ENCODE results near the gene AGTRAP.

The AGTRAP gene

GRCh38 chr1:11700601-11701467 is 35.1 kb upstream of the AGTRAP start:
- Histone ChIP-seq H3K9ac (ENCODE audit: low read length) (no peak overlapping the region), H3K9me3 (ENCODE audit: control insufficient read depth, low read depth, low read length) (no peaks in the 10 kb centered on the region), H3K36me3 (ENCODE audit: control insufficient read depth, low read depth, low read length) (no peaks in the 10 kb centered on the region), H3K4me1 (ENCODE audit: control insufficient read depth, low read depth, low read length) (peaks cover 29% of the 10 kb centered on the region), H3K4me3 (ENCODE audit: low read length) (no peak overlapping the region), H3K27me3 (ENCODE audit: control insufficient read depth, insufficient read depth, low read length) (no peaks in the 10 kb centered on the region), H3K27ac (ENCODE audit: low read length) (no peak overlapping the region)

- Histone ChIP-seq H3K9me3 (ENCODE audit: control insufficient read depth, low read depth, low read length) (no peaks in the 10 kb centered on the region), H3K36me3 (ENCODE audit: control insufficient read depth, low read depth, low read length) (no peaks in the 10 kb centered on the region), H3K4me1 (ENCODE audit: control insufficient read depth, low read depth, low read length) (peaks cover 30% of the 10 kb centered on the region), H3K27ac (ENCODE audit: low read length) (no peak overlapping the region), H3K4me3 (ENCODE audit: low read length) (no peak overlapping the region), H3K9ac (ENCODE audit: low read length) (no peak overlapping the region), H3K27me3 (ENCODE audit: control insufficient read depth, insufficient read depth, low read length) (no peaks in the 10 kb centered on the region)
These were observed 34.4 kb upstream of the AGTRAP start for GRCh38 chr1:11701551-11701961.

- no peaks in the 10 kb centered on the region for H3K27me3 ChIP-seq (ENCODE audit: control insufficient read depth, insufficient read depth, low read length)
- H3K9me3 ChIP-seq (ENCODE audit: control insufficient read depth, low read depth, low read length), result no peaks in the 10 kb centered on the region
- peaks cover 32% of the 10 kb centered on the region for H3K4me1 ChIP-seq (ENCODE audit: control insufficient read depth, low read depth, low read length)
- no peak overlapping the region for H3K27ac ChIP-seq (ENCODE audit: low read length)
- no peaks in the 10 kb centered on the region for H3K36me3 ChIP-seq (ENCODE audit: control insufficient read depth, low read depth, low read length)
- H3K9ac ChIP-seq (ENCODE audit: low read length), result no peak overlapping the region
- no peak overlapping the region for H3K4me3 ChIP-seq (ENCODE audit: low read length)
These were observed 33.7 kb upstream of the AGTRAP start for GRCh38 chr1:11701981-11702803.

- no peak overlapping the region for H3K27ac ChIP-seq (ENCODE audit: low read length)
- H3K36me3 ChIP-seq (ENCODE audit: control insufficient read depth, low read depth, low read length), result no peaks in the 10 kb centered on the region
- no peak overlapping the region for H3K4me3 ChIP-seq (ENCODE audit: low read length)
- H3K9me3 ChIP-seq (ENCODE audit: control insufficient read depth, low read depth, low read length), result no peaks in the 10 kb centered on the region
- H3K27me3 ChIP-seq (ENCODE audit: control insufficient read depth, insufficient read depth, low read length), result no peaks in the 10 kb centered on the region
- peaks cover 34% of the 10 kb centered on the region for H3K4me1 ChIP-seq (ENCODE audit: control insufficient read depth, low read depth, low read length)
- H3K9ac ChIP-seq (ENCODE audit: low read length), result no peak overlapping the region
These were observed 32.4 kb upstream of the AGTRAP start for GRCh38 chr1:11703357-11704193.

- no peak overlapping the region for H3K4me3 ChIP-seq (ENCODE audit: low read length)
- no peaks in the 10 kb centered on the region for H3K27me3 ChIP-seq (ENCODE audit: control insufficient read depth, insufficient read depth, low read length)
- H3K9ac ChIP-seq (ENCODE audit: low read length), result no peak overlapping the region
- H3K27ac ChIP-seq (ENCODE audit: low read length), result no peak overlapping the region
- H3K4me1 ChIP-seq (ENCODE audit: control insufficient read depth, low read depth, low read length), result peaks cover 34% of the 10 kb centered on the region
- no peaks in the 10 kb centered on the region for H3K36me3 ChIP-seq (ENCODE audit: control insufficient read depth, low read depth, low read length)
- no peaks in the 10 kb centered on the region for H3K9me3 ChIP-seq (ENCODE audit: control insufficient read depth, low read depth, low read length)
These were observed 31.8 kb upstream of the AGTRAP start for GRCh38 chr1:11704194-11704529.

- Histone ChIP-seq H3K9me3 (ENCODE audit: control insufficient read depth, low read depth, low read length) (no peaks in the 10 kb centered on the region), H3K27me3 (ENCODE audit: control insufficient read depth, insufficient read depth, low read length) (no peaks in the 10 kb centered on the region), H3K4me3 (ENCODE audit: low read length) (no peak overlapping the region), H3K4me1 (ENCODE audit: control insufficient read depth, low read depth, low read length) (peaks cover 34% of the 10 kb centered on the region), H3K27ac (ENCODE audit: low read length) (no peak overlapping the region), H3K9ac (ENCODE audit: low read length) (no peak overlapping the region), H3K36me3 (ENCODE audit: control insufficient read depth, low read depth, low read length) (no peaks in the 10 kb centered on the region)
These were observed 31.1 kb upstream of the AGTRAP start for GRCh38 chr1:11704691-11705475.

GRCh38 chr1:11705596-11705995 is 30.3 kb upstream of the AGTRAP start:
- H3K4me1 ChIP-seq (ENCODE audit: control insufficient read depth, low read depth, low read length), result peaks cover 32% of the 10 kb centered on the region
- H3K27ac ChIP-seq (ENCODE audit: low read length), result no peak overlapping the region
- no peaks in the 10 kb centered on the region for H3K9me3 ChIP-seq (ENCODE audit: control insufficient read depth, low read depth, low read length)
- H3K27me3 ChIP-seq (ENCODE audit: control insufficient read depth, insufficient read depth, low read length), result no peaks in the 10 kb centered on the region
- no peak overlapping the region for H3K9ac ChIP-seq (ENCODE audit: low read length)
- H3K4me3 ChIP-seq (ENCODE audit: low read length), result no peak overlapping the region
- H3K36me3 ChIP-seq (ENCODE audit: control insufficient read depth, low read depth, low read length), result no peaks in the 10 kb centered on the region

- Histone ChIP-seq H3K27me3 (ENCODE audit: control insufficient read depth, insufficient read depth, low read length) (no peaks in the 10 kb centered on the region), H3K9ac (ENCODE audit: low read length) (no peak overlapping the region), H3K4me1 (ENCODE audit: control insufficient read depth, low read depth, low read length) (peaks cover 26% of the 10 kb centered on the region), H3K4me3 (ENCODE audit: low read length) (no peak overlapping the region), H3K27ac (ENCODE audit: low read length) (no peak overlapping the region), H3K9me3 (ENCODE audit: control insufficient read depth, low read depth, low read length) (no peaks in the 10 kb centered on the region), H3K36me3 (ENCODE audit: control insufficient read depth, low read depth, low read length) (no peaks in the 10 kb centered on the region)
These were observed 29.6 kb upstream of the AGTRAP start for GRCh38 chr1:11706292-11706691.

- H3K36me3 ChIP-seq (ENCODE audit: control insufficient read depth, low read depth, low read length), result peaks cover 4% of the 10 kb centered on the region
- no peaks in the 10 kb centered on the region for H3K9me3 ChIP-seq (ENCODE audit: control insufficient read depth, low read depth, low read length)
- peaks cover 24% of the 10 kb centered on the region for H3K4me1 ChIP-seq (ENCODE audit: control insufficient read depth, low read depth, low read length)
- no peak overlapping the region for H3K27ac ChIP-seq (ENCODE audit: low read length)
- no peak overlapping the region for H3K4me3 ChIP-seq (ENCODE audit: low read length)
- H3K27me3 ChIP-seq (ENCODE audit: control insufficient read depth, insufficient read depth, low read length), result no peaks in the 10 kb centered on the region
- no peak overlapping the region for H3K9ac ChIP-seq (ENCODE audit: low read length)
These were observed 28.2 kb upstream of the AGTRAP start for GRCh38 chr1:11707621-11708276.

GRCh38 chr1:11708554-11709350 is 27.2 kb upstream of the AGTRAP start:
- Histone ChIP-seq H3K4me3 (ENCODE audit: low read length) (no peak overlapping the region), H3K4me1 (ENCODE audit: control insufficient read depth, low read depth, low read length) (peaks cover 24% of the 10 kb centered on the region), H3K27ac (ENCODE audit: low read length) (no peak overlapping the region), H3K9ac (ENCODE audit: low read length) (no peak overlapping the region), H3K9me3 (ENCODE audit: control insufficient read depth, low read depth, low read length) (no peaks in the 10 kb centered on the region), H3K36me3 (ENCODE audit: control insufficient read depth, low read depth, low read length) (peaks cover 8% of the 10 kb centered on the region), H3K27me3 (ENCODE audit: control insufficient read depth, insufficient read depth, low read length) (no peaks in the 10 kb centered on the region)

Data from iPS-18a (cell line).